HG02623 (cell line): ENCODE measurements around the gene SCN5A.

Experiments
- ATAC-seq: cut with Tn5 transposase; IDR thresholded peaks from one replicate; pipeline ENCODE4 v1.9.1; 2021; ENCODE audit warnings: moderate library complexity; ENCODE audit not compliant: unreplicated experiment

The SCN5A gene

DNA sequence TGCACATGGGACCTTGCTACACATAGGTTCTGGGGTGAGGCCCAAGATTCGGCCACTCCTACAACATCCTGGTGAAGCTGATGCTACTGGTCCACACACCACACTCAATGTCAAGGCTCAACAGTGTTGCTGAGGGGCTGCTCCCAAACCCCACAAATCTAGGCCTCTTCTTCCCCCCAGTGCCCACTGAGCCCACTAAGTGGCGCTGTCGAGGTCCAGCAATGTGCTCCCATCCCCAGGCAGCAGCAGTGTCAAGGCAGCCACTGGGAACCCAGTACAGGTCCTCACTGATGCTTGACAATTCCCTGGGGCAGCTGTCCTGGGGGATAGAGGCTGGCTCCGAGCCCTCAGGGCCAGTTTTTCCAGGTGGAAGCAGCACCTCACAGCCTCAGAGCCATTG is 21.5 kb downstream of the SCN5A start:
- no peak for ATAC-seq

- no peak for ATAC-seq
Measured at GRCh38 chr3:38626171-38626570, 23.3 kb downstream of the SCN5A start.

DNA sequence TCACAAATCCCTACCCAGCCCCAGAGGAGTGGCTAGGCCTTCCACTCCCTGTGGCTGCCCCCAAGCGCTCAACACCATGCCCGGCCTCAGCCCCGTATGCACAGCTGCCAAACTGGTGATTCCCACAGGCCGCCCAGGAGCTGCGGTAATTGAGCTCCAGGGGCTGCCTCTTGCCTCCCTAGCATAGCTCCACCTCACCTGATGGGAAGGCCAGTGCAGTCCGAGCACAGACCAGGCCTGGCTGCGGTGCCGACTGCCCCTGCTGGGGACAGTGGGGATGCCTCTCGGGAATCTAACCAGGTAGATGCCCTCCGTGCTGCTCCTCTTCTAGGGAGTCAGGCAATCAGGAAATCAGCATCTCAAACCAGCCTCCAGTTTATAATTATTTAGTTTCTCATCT is 25.9 kb downstream of the SCN5A start:
- ATAC-seq, result no peak

DNA sequence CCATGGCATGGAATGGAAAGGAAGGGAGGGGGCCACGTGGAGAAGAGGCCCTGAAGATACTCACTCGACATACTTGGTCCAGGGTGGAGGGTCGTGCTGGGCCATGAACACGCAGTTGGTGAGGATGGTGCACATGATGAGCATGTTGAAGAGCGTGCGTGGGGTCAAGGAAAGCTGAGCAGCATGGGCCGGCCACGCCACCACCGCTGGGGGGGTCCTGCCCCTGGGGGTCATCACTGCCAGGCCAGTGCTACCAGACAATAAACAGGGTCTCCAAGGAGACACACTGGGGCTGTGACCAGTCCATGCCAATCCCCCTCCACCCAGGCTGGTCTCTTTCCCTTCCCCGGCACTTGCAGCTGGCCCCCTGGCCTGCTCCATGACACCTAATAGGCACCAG is 27.2 kb downstream of the SCN5A start:
- ATAC-seq, result no peak

- no peak for ATAC-seq
Measured at GRCh38 chr3:38620236-38620635, 29.3 kb downstream of the SCN5A start.

GRCh38 chr3:38618343-38618742 is 31.1 kb downstream of the SCN5A start:
- no peak for ATAC-seq

GRCh38 chr3:38617586-38617985 is 31.9 kb downstream of the SCN5A start:
- ATAC-seq, result no peak

- no peak for ATAC-seq
Measured at GRCh38 chr3:38617137-38617536, 32.4 kb downstream of the SCN5A start.

DNA sequence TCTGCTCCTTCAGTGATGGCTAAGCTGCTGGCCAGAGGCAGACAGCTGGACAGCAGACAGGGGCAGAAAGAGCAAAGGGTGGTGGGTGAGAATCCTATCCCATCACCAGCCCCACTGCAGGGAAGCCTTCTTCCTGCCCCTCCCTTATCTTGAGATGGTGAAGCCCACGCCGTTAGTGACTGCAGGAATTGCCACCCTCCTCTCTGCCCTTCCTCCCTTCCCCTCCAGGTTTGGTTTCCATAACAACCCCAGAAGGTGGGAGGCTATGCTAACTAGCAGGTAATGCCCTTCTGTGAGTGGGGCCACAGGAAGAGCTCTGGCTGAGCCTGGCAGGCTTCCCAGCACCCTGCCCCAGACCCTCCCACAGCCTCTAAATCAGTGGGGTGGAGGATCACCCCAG is 32.8 kb downstream of the SCN5A start:
- ATAC-seq, result no peak

DNA sequence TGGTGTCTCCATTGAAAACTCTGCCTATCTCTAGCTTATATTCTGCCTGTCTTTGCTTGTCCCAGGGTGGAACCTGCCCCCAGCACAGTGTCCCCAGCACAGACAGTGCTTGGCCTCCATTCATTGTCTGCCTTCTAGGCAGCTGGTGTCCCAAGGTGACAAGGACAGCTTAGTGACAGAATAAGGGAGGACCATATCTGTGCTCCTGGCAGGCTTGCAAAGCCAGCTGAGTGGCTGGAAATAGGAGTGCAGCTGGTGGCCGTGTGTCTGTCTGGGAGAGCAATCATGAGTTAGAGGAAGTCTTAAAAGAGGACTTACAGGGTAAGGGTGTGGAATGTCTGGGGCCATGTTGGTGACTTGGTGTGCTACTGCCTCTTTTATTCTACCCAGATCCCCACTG is 33.4 kb downstream of the SCN5A start:
- no peak for ATAC-seq

DNA sequence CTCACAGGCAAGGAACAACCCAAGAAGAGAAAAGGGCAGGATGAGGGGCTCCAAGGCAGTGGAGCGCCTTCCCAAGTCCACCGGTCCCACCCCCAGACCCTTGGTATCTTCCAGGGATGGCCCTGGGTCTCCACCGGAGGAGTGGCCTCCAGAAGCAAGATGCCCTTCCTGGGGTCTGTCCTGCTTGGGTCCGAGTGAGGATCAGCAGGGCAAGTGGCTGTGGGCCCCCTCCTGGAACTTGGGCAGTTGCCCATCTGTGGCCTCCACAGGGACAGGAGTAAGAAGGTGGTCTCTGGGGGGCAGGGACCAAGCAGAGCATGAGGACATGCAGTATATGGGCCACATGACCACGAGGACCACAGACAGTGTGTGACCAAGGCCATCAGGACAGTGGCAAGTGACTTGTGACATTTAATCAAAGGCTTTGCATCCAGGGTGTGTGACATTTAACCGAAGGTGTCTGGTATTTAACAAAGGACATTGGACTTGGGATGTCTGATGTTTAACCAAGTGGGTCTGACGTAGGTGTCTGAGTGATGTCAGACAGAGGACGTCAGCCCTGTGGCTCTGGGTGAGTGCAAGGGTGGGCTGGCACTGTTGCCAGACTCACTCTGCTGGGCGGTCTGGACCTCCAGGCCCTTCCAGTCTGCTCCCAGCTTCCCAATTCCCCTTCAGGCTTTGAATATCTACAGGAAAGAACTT is 34.7 kb downstream of the SCN5A start:
- ATAC-seq, result no peak

DNA sequence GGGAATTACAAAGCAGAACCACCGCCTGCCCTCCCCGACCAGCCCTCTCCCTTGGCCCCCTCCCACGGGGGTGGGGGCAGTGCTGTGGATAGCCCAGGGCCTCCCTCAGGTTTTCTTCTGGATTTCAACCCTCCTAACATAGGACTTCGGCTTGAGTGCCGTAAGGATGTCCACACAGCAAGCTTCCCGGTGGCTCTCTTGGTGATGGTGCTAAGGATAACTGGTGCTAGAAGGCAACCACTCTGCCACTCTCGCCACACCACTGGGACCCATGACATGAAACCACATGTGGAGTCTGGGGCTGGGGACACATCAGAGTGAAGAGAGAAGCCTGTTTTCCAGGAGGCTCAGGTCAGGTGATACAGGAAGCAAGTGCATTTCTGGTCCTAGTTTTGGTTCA is 35.4 kb downstream of the SCN5A start:
- no peak for ATAC-seq

- no peak for ATAC-seq
Measured at GRCh38 chr3:38613426-38613825, 36.1 kb downstream of the SCN5A start.

DNA sequence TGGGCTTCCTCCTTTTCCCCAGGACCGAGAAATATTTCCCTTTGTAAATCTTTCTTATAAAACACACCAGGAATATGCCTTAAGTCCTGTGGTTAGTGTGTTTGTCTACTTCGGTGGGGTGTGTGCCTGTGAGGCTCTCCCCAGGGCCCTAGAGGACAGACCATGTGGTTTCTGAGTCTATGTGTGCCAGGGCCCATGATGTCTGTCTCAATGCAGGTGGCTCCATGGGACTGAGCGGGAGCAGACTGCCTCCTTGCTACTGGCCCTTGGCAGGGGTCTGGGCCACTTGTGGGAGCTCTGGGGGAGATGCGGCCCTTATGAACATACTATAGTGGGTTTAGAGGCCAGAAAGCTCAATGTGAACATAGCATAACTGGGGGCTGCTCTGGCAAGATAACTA is 37.6 kb downstream of the SCN5A start:
- no peak for ATAC-seq

- no peak for ATAC-seq
Measured at GRCh38 chr3:38610934-38611333, 38.6 kb downstream of the SCN5A start.

DNA sequence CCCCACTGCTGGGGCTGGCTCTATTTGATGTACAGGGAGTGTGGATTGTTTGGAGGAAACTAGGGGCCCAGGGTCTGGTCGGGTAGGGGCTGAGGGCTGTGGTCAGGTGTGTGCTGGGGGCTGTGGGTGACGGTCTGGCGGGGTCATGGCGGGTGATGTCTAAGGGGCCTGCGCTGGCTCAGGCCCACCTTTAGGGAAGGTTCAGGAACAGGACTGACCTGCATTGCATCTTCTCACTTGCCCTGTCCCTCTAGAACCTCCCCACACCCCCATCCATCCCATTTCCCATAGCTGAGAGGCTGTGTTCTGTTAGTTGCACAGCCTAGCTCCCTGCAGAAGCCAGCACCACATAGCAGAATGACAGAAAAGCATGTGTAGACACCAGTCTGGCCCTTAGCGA is 39.1 kb downstream of the SCN5A start:
- ATAC-seq, result no peak

DNA sequence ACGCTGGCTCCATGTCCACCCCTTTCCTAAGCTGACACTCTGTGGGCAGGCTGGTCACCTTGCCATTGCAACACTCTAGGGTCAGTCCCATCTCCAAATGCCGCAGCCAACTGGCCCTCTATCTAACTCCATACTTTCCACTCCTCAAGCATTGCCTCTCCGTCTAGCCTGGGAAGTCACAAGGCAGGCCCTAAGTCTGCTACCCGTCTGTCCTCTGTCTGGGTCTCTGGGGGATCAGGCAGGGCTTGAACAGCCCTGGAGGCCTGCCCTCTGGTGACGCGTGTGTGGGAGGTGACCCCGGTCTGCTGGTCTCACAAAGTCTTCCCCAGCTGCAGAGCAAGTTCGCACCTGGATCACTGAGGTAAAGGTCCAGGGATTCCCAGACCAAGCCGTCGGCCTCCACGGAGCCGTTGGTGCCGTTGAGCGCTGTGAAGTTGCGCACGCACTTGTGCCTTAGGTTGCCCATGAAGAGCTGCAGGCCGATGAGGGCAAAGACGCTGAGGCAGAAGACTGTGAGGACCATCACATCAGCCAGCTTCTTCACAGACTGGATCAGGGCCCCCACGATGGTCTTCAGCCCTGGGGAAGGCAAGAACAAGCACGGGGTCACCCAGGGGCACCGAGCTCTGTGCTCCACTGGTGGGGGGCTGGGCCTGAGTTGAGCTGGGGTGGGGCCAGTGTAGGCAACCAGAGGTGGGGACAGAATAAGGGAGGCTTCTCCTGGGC is 39.9 kb downstream of the SCN5A start:
- no peak for ATAC-seq

DNA sequence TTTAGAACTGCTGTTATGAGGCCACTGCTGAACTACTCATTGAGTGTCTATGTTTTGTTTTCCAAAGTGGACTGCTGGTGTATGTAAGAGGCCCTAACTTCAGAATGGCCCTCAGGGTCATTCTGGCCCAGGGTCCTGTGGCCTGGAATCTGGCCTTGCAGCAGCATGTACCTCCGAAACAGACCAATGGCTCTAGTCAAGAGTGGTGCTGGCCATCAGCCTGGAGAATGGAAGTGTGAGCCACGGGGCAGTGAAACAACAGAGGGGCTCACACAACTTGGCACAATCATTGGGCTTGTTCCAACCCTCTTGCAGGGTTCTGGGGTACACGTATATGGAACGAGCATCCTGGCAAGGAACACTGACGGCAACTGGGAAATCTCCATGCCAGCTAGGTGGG is 40.5 kb downstream of the SCN5A start:
- ATAC-seq, result no peak

DNA sequence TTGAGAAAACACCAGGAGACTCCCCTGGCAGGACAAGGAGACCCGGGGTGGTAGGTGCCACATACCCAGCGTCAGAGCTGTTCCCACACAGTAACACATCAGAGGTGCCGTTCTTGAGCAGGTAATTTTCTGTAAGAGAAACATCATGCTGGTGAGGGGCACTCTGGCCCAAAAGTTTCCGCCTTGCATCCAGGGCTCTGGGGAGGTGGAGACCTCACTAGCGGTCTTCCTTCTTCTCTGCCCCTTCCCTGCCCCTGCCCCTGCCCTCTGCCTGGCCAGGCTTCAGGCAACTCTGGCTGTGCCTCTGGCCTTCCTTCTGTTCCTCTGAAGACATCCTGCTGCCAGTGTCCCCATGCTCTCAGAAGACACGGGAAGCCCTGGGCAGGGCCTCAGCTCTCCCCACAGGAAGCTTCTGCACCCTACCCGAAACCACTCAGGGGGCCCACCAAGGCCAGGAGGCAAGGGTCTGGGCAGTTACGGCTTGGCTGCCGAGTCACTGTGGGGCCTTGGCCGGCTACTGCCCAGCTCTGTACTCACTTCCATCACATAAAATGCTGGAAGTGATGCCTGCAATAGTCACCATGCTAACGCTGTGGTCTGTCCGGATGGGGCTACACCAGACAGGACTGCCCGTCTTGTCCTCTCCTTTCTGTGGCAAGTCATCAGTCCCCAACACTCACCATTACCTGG is 41.3 kb downstream of the SCN5A start:
- ATAC-seq, result no peak

- no peak for ATAC-seq
Measured at GRCh38 chr3:38606561-38606960, 42.9 kb downstream of the SCN5A start.

DNA sequence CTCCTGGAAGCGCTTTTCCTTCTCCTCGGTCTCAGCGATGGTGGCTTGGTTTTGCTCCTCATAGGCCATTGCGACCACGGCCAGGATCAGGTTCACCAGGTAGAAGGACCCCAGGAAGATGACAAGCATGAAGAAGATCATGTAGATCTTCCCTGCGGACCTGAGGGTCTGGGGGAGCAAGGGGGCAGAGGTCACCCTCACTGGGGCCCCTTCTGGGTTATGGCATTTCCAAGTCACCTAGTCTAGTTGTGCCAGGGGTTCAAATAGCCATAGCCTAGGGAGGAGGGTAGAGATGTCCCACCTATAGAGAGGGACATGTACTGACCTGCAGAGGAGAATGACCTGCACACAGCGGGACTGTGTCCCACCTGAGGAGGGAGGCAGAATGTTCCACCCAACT is 43.5 kb downstream of the SCN5A start:
- no peak for ATAC-seq

DNA sequence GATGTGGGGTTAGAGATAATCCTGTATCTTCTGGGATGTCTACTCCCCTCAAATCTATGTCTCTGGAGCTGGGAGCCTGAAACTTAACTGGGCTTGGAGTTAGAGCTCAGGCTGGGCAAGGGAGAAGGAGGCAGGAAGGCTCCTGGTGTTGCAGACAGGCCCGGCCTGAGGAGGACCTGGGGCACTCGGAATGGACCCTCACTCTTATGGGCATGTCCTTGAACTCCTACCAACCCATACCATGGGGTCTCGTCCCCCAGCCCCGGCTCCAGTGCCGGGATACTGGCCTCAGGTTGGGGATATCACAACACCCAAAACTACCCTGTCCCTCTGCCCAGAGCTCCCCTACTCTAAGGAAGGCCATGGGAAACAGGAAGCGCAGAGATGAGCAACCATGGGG is 45.2 kb downstream of the SCN5A start:
- no peak for ATAC-seq
